HG02840 (cell line): ENCODE data around the gene GET3.
A peak's percentile ranks its signal among the peaks of the same experiment; 100 is the strongest.
"Not testable (repeated sequence)": the region's sequence is repeated elsewhere in the genome, so short reads cannot be mapped to it uniquely, and the experiment has no call there.

ENCODE experiments used
- ATAC-seq: cut with Tn5 transposase; IDR thresholded peaks from one replicate; pipeline ENCODE4 v1.9.1; 2021; ENCODE audit warnings: mild to moderate bottlenecking, moderate library complexity, moderate number of reproducible peaks; ENCODE audit not compliant: unreplicated experiment, low FRiP score

The GET3 gene

DNA sequence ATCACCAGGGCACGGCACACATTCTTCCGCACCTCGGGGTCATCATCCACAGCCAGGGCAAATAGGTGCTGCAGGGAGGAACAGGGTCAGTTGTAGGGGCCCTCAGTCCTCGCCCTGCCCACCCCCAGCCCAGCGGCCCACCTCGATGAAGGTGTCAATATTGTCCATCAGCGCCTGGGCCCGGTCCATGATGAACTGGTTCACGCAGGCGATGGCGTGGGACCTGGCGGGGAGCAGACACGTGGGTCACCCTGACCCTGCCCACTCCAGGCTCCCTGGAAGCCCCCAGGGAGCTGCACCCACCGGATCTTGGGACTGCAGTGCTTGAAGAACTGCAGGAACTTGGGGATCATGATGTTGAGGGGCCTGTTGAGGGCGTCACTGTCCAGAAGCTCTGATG is 22.2 kb upstream of the GET3 start:
- ATAC-seq = no peak

GRCh38 chr19:12715929-12716328 is 21.4 kb upstream of the GET3 start:
- no peak for ATAC-seq

GRCh38 chr19:12720296-12720695 is 17.0 kb upstream of the GET3 start:
- ATAC-seq = no peak

GRCh38 chr19:12720851-12721655 is 16.2 kb upstream of the GET3 start:
- ATAC-seq = no peak

- peak; percentile 27 for ATAC-seq
Measured at GRCh38 chr19:12721656-12722565, 15.4 kb upstream of the GET3 start.

DNA sequence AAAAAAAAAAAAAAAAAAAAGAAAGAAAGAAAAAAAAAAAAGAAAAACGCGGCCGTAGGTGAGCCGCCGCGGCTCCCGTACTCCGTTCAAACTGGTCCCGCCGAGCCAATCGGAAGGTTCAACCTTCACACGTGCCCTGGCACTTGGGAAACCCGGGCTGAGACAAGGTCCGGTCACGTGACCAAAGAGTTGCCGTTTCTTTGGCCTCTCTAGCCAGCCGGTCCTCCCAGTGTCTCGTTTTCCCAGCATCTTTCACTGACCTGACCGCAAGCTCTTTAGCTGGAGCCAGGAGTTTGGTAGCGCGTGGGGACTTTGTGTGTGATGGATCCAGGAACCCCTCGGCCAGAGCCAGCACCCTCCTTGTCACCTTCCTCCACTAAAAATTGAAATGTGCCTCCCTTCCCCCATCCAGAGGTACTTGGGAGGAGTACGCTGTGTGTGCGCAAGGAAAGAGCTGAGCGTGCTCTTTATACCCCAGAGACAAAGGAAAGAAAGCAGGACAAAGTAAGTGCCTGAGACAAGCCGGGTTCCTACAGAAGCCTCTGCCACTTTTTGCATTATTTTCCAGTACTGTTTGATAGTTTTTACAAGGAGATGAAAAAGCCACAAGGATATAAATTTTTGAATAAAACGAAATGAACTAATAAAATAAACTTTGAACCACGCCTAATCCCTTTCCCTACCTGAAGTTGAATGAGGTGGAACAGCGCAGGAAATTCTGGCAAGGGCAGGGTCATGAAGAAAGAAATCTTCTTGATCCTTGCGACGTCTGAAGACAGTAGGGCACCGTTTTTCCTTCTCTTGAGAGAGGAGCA is 14.5 kb upstream of the GET3 start:
- ATAC-seq = peak; percentile 92

- ATAC-seq = no peak
Measured at GRCh38 chr19:12723381-12723640, 14.0 kb upstream of the GET3 start.

DNA sequence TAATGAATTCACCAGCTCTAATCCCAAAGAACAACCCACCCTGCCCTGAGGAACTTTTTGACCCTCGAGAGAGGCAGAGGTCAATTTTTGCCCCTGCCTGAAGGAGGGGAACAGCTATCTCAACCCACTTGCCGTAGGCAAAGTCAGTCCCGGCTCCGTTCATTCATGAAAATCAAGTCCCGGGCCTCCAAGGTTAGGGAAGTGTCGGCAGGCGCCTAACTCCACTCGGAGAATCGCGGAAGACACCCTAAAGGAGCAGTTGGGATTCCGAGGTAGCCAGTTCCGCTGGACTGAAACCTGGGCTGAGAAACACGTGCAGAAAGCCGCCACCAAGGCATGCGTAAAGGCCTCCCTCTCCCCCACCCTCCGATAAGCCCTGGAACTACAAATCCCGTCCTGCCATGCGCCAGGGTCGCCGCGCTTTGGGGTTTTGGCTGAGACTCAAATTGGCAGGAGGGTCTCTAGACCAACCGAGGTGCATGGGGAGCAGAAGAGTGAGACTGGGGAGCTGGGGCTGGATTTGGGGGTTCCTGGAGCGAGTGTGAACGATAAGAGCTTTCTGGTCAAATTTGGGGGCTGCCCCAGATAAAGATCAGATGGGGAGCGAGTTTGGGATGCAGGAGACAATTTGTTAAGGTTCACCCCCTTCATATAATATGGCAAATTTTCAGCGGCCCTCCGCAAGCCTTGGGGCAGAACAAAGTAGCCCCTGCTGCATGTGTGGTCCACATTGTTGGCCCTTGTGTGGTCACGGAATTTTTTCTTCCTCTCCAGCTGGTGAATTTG is 13.5 kb upstream of the GET3 start, which contains the start of gene TNPO2:
TSS of gene TNPO2 (minus strand) at position 292 of the 786 bp plus-strand sequence. CDS start 2,955 bp downstream, outside the sequence.
- ATAC-seq = no peak

GRCh38 chr19:12725612-12726011 is 11.7 kb upstream of the GET3 start:
- ATAC-seq = not testable (repeated sequence)

DNA sequence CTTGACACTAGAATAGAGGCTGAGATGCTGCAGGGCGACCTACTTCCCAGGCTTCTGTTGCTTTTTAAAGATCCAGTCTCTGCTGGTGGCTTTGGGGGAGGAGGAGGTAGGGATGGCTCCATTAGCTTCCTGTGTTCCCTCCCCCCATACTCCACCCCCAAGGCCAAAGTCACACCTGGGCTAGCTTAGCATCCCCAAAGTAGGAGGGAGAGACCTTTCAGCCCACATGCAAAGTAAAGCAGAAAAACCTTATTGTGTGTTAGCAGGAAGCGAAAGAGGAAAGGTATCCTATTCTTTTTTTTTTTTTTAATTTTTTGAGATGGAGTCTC is 10.3 kb upstream of the GET3 start:
- ATAC-seq = no peak

GRCh38 chr19:12727745-12728433 is 9.4 kb upstream of the GET3 start:
- no peak for ATAC-seq

DNA sequence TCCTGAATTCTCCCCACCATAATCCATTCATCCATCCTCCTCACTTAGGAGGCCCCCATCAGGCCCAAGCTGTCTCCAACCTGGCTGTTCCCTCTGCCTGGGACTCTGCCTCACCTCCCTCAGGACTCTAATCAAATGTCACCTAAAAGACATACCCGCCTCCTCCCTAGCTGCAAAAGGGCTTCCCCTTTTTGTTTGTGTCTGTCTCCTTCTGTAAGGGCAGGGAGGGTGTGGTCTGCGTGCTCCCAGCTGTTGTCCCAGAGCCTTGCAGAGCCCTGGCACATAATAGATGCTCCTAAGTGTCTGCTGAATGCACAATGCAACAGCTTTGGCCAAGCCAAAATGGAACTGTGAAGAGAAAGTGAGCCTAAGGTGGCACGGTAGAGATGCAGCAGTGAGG is 7.2 kb upstream of the GET3 start:
- ATAC-seq = no peak

- ATAC-seq = no peak
Measured at GRCh38 chr19:12731337-12731736, 6.0 kb upstream of the GET3 start.

- no peak for ATAC-seq
Measured at GRCh38 chr19:12733369-12734214, 3.7 kb upstream of the GET3 start.

DNA sequence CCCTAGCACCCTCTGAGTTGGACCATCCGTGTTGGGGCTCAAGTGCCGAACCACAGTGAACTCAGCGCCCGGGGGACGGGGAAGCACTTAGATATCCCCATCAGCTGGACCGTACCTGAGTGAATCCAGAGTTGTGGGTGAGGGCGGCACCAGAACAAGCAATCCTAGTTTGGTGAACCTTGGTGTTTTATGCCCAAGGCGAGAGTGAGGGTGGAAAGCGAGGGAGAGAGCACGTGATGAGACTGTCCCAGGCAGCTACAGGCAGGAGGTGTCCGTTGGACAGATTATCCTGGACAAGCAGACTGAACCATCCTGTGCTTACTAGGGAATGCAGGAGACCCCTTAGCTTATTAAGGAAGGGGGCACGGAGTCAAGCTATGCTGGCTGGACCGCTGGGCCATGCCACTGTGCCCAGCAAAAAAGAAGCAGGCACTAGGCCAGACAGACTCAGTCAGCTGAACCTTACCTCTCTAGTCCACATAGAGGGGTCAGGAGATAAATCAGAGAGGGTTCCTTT is 596 bp downstream of the GET3 start:
- no peak for ATAC-seq

GRCh38 chr19:12745166-12745897 is 8.0 kb downstream of the GET3 start:
- ATAC-seq = no peak

DNA sequence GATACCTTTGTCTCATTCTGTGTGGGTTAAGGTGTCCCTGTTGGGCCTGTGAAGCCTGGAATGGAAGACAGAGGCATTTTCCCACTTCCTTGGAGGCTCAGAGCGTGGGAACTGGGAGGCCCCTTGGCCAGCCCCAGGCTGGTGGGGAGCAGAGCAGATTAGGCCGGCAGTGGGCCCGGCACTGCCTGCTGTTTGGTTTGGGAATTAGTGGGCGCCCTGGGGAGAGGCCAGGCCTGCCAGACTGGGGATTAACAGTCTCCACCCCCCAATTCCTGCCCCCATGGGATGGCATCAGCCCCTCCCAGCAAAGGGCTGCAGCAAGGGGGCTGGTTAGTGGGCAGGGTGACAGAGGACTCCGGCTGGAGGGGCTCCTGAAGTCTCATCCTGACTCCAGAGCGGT is 11.2 kb downstream of the GET3 start:
- ATAC-seq = no peak
